ENCODE data around the gene SFSWAP.
"Not testable (repeated sequence)": the region's sequence is repeated elsewhere in the genome, so short reads cannot be mapped to it uniquely, and the experiment has no call there.

The SFSWAP gene

GRCh38 chr12:131740626-131741025 is 29.7 kb downstream of the SFSWAP start:
- DNase-seq (ENCODE audit: low read depth) = no peak
- TF ChIP-seq CTCF (IDR thresholded peaks at IDR 0.05; ENCODE audit: low read depth, low read length, missing control alignments) = no peak
- H3K4me3 ChIP-seq (ENCODE audit: low read depth, low read length) = no peak overlapping the region

- H3K4me3 ChIP-seq (ENCODE audit: low read depth, low read length); DNase-seq (ENCODE audit: low read depth): not testable (repeated sequence)
Measured at GRCh38 chr12:131742761-131743160, 31.9 kb downstream of the SFSWAP start.

DNA sequence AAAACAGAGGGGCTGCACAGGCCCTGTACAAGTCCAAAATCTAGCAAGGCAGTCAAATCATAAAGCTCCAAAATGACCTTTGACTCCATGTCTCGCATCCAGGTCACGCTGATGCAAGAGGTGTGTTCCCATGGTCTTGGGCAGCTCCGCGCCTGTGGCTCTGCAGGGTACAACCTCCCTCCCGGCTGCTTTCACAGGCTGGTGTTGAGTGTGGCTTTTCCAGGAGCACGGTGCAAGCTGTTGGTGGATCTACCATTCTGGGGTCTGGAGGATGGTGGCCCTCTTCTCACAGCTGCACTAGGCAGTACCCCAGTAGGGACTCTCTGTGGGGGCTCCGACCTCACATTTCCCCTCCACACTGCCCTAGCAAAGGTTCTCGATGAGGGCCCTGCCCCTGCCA is 32.5 kb downstream of the SFSWAP start:
- not testable (repeated sequence) for DNase-seq (ENCODE audit: low read depth); H3K4me3 ChIP-seq (ENCODE audit: low read depth, low read length)

DNA sequence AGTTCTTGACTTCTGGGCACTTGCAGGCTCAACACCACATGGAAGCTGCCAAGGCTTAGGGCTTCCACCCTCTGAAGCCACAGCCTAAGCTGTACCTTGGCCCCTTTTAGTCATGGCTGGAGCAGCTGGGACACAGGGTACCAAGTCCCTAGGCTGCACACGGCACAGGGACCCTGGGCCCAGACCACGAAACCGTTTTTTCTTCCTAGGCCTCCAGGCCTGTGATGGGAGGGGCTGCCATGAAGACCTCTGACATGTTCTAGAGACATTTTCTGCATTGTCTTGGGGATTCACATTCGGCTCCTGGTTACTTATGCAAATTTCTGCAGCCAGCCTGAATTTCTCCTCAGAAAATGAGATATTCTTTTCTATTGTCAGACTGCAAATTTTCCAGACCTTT is 33.0 kb downstream of the SFSWAP start:
- not testable (repeated sequence) for DNase-seq (ENCODE audit: low read depth); H3K4me3 ChIP-seq (ENCODE audit: low read depth, low read length)

DNA sequence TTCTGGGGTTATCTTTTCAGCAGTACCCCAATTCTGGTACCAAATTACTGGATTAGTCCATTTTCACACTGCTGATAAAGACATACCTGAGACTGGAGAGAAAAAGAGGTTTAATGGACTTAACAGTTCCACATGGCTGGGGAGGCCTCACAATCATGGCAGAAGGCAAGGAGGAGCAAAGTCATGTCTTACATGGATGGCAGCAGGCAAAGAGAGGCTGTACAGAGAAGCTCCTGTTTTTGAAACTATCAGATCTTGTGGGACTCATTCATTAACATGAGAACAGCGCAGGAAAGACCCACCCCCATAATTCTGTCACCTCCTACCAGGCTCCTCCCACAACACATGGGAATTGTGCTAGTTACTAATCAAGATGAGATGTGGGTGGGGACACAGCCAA is 33.8 kb downstream of the SFSWAP start:
- not testable (repeated sequence) for H3K4me3 ChIP-seq (ENCODE audit: low read depth, low read length); DNase-seq (ENCODE audit: low read depth)

GRCh38 chr12:131745706-131746105 is 34.8 kb downstream of the SFSWAP start:
- DNase-seq (ENCODE audit: low read depth) = no peak
- H3K4me3 ChIP-seq (ENCODE audit: low read depth, low read length) = no peak overlapping the region
- no peak for TF ChIP-seq CTCF (IDR thresholded peaks at IDR 0.05; ENCODE audit: low read depth, low read length, missing control alignments)

DNA sequence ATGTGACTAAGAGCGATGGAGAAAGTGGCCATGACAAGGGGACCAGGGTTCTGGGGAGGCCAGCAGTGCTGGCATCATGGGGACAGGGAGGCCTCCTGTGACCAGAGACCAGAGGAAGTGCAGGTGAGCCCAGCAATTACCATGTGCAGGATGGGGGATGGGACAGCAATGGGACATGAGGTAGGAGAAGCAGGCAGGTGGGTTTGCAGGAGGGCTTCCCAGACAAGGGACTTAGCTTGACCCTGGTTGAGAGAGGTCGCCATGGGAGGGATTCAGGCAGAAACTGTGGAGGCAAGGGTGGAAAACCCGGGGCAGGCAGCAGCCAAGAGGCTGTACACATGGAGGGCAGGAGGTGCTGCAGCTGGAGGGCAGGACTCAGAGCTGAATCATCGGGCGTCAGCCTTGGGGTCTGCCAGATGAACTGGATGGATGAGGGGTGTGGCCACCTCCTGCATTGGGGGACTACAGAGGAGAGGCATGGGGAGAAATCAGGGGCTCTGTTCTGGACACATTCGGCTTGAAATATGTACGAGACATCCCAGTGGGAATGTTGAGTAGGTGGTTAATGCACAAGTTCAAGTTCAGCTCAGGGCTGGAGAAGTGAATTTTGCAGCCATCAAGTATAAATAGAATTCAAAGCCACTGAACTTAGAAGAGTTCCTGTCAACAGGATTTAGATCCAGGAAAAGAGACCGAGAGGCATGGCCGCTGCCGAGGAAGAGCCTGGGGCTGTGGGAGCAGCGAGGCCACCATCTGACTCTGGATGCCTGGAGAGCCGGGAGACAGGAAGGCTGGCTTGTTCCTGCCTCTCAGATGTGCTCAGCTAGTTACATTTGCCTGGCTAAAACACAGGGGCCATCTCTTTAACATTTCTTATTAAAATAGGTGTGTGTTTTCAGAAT is 36.6 kb downstream of the SFSWAP start:
- TF ChIP-seq CTCF (IDR thresholded peaks at IDR 0.05; ENCODE audit: low read depth, low read length, missing control alignments) = no peak
- H3K4me3 ChIP-seq (ENCODE audit: low read depth, low read length) = no peak overlapping the region
- no peak for DNase-seq (ENCODE audit: low read depth)

GRCh38 chr12:131749618-131750315 is 38.9 kb downstream of the SFSWAP start:
- DNase-seq (ENCODE audit: low read depth) = no peak
- no peak overlapping the region for H3K4me3 ChIP-seq (ENCODE audit: low read depth, low read length)
- TF ChIP-seq CTCF (IDR thresholded peaks at IDR 0.05; ENCODE audit: low read depth, low read length, missing control alignments) = no peak

GRCh38 chr12:131751335-131751734 is 40.4 kb downstream of the SFSWAP start:
- H3K4me3 ChIP-seq (ENCODE audit: low read depth, low read length) = no peak overlapping the region
- no peak for TF ChIP-seq CTCF (IDR thresholded peaks at IDR 0.05; ENCODE audit: low read depth, low read length, missing control alignments)

More at GRCh38 chr12:131751335-131751734, 40.4 kb downstream of the SFSWAP start:
- DNase-seq (ENCODE audit: low read depth) = no peak

Measured in GM12864 (cell line).